Mucosa of stomach (tissue), 1 donor: ENCODE measurements around the gene GUCD1.

Experiments
- H3K27me3 ChIP-seq: one replicate; pipeline ENCODE4 v1.7.0; 2013; ENCODE audit warnings: mild to moderate bottlenecking, low read length; ENCODE audit not compliant: control insufficient read depth, insufficient read depth
- H3K36me3 ChIP-seq: one replicate; pipeline ENCODE4 v1.7.0; 2013; ENCODE audit warnings: low read length; ENCODE audit not compliant: control insufficient read depth, insufficient read depth
- H3K4me1 ChIP-seq: one replicate; pipeline ENCODE4 v1.7.0; 2013; ENCODE audit warnings: mild to moderate bottlenecking, low read length; ENCODE audit not compliant: control insufficient read depth, insufficient read depth
- H3K4me3 ChIP-seq: one replicate; pipeline ENCODE4 v1.7.0; 2013; ENCODE audit warnings: low read length
- H3K9ac ChIP-seq: one replicate; pipeline ENCODE4 v1.7.0; 2013; ENCODE audit warnings: mild to moderate bottlenecking, low read length, moderate library complexity
- H3K9me3 ChIP-seq: one replicate; pipeline ENCODE4 v1.7.0; 2013; ENCODE audit warnings: mild to moderate bottlenecking, low read length, moderate library complexity; ENCODE audit not compliant: control insufficient read depth
- donor health status: Pancreatic carcinoma.

The GUCD1 gene

DNA sequence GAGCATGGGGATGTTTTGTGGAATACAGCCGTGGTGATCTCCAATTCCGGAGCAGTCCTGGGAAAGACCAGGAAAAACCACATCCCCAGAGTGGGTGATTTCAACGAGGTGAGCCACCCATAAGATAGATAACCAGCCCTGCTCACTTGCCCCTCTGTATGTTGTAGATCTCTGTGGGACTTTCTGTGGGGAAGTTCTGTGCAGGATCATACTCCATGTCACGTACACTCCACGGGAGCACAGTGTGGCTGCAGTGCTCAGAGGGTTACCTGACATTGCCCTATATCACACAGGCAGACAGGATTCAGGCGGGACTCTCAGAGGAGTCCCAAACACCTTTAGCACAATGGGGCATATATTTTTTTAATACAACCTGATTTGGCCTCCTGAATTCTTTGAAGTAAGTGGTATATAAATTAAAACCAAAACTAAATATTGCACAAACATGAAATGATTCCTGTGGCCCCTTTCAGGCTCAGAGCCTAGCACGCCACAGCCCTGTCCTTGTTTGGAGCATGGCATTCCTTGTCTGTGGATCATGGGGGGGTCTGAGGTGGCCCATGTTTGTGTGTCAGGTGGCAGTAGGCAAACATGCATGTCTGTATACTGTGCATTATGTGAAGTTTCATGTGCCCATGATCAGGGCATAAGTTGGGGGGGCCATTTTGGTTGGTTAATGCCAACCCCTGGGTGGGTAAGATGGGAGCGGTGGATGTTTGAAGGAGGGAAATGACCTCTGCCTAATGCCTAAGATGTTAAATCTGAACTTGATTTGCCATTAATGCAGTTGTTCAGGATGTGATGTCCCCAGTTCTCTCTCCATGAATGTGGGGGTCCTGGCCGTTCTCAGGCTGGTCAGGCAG, 41.3 kb downstream of the GUCD1 start:
- peaks cover 7% of the 10 kb centered on the region for H3K27me3 ChIP-seq
- peaks cover 32% of the 10 kb centered on the region for H3K4me1 ChIP-seq
- no peaks in the 10 kb centered on the region for H3K36me3 ChIP-seq
- no peak overlapping the region for H3K4me3 ChIP-seq
- H3K9me3 ChIP-seq, result no peaks in the 10 kb centered on the region
- H3K9ac ChIP-seq, result no peak overlapping the region

DNA sequence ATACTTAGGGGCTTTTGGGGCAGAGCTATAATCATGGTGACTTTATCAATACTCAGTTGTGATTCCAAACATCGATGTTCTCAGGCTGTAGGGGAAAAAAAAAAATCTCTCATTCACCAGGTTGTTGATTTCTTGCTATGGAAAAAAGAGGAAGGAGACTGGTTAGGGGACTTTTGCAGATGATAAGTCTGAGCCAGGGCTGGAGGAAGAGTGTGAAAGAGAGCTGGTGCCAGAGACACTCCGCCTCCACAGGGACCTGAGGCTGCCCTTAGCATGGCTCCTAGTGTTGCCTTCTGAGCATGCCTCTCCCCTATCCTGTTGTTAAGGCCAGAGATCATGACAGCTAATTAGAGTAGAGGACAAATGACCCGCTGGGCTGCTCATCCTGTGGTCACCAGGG, 42.9 kb downstream of the GUCD1 start:
- peaks cover 7% of the 10 kb centered on the region for H3K27me3 ChIP-seq
- H3K36me3 ChIP-seq, result no peaks in the 10 kb centered on the region
- H3K4me1 ChIP-seq, result peaks cover 35% of the 10 kb centered on the region
- no peak overlapping the region for H3K4me3 ChIP-seq
- H3K9ac ChIP-seq, result no peak overlapping the region
- no peaks in the 10 kb centered on the region for H3K9me3 ChIP-seq

DNA sequence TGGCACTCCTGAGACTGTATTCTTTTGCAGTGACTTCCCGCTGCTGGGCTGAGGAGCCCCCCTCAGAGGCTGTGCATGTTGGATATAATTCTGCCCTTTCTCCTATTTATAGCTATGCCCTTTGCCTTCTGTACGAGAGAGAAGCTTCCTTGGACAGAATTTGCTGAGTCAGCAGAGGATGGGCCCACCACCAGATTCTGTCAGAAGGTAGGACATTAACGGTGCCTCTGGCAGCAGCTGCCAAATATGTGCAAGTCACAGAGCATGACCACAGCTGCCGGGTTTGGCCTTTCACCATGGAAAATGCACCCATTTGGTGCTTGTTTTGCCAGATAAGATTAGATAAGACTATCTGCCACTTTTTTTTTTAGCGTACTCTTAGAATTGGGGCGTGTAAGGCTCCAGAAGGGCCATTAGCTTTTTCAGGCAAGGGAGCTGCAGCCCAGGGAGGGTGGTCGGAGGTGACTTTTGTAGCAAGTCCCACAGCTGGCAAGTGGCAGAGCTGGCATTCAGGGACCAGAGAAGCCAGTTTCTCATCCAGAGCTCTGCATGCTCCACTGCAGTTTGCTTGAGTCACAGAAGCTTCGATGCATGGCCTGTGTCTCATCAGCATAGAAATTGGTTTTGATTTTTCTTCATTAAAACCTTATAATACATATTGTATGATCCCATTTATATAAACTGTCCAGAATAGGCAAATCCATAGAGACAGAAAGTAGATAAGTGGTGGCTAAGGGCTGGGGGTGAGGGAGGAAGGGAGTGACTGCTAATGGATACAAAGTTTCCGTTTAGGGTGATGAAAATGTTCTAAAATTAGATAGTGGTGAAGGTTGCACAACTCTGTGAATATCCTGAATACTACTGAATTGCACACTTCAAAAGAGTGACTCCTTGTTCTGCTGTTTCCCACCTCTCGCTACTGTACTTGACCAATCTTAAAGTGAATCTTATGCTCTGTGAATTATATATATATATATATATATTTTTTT, 44.0 kb downstream of the GUCD1 start:
- no peak overlapping the region for H3K4me3 ChIP-seq
- peaks cover 7% of the 10 kb centered on the region for H3K27me3 ChIP-seq
- peaks cover 45% of the 10 kb centered on the region for H3K4me1 ChIP-seq
- H3K9me3 ChIP-seq, result no peaks in the 10 kb centered on the region
- no peak overlapping the region for H3K9ac ChIP-seq
- no peaks in the 10 kb centered on the region for H3K36me3 ChIP-seq

DNA sequence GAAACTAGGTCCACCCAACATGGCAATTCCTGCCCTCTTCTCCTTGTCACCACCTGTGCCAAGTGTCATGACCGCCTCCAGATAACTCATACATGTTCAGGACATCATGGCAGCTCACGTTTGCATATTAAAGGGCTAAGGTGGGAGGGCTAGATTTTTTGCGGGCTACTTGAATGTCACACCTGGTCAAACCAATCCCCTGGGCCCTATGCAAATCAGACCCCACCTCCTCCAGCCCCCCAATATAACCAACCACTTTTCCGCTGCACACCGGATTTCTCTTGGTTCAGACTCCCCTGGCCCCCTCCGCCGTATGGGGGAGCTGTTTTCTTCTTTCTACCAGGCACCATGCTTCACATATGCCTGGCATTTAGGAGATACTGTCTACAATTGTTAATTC, 47.2 kb downstream of the GUCD1 start:
- H3K4me3 ChIP-seq, result no peak overlapping the region
- H3K9me3 ChIP-seq, result no peaks in the 10 kb centered on the region
- no peaks in the 10 kb centered on the region for H3K36me3 ChIP-seq
- no peak overlapping the region for H3K9ac ChIP-seq
- H3K4me1 ChIP-seq, result peaks cover 29% of the 10 kb centered on the region
- H3K27me3 ChIP-seq, result no peaks in the 10 kb centered on the region

DNA sequence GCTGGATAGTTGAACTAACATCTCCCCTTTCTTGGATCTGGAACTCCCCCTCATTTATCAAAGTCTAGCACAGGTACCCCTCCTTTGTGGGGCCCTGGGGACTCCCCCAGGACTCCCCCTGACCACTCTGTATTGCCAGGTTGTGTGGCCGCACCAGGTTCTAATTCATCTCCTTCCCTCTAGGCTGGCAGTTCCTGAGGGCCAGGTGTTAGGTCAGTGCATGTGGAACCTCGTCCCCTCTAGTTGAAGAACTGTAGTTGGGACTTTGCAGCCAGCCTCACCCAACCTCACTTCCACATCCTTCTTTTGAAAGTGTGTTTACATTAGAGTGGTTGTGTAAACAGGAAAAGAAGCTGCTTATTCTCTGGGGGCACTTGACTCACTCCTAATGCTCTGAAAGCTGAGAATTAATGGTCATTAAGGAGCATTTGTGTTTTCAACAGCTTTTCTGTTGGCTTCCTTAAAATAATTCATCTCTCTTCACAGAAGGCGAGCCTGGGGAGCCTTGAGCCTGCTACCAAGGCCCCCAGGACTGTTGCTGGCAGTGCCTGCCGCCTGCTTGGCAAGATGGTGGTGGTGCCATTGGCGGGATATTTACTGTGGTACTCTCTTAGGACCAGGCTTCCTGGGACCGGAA, 48.0 kb downstream of the GUCD1 start:
- Histone ChIP-seq H3K9me3 (no peaks in the 10 kb centered on the region), H3K36me3 (no peaks in the 10 kb centered on the region), H3K4me1 (peaks cover 26% of the 10 kb centered on the region), H3K4me3 (no peak overlapping the region), H3K9ac (no peak overlapping the region), H3K27me3 (no peaks in the 10 kb centered on the region)

DNA sequence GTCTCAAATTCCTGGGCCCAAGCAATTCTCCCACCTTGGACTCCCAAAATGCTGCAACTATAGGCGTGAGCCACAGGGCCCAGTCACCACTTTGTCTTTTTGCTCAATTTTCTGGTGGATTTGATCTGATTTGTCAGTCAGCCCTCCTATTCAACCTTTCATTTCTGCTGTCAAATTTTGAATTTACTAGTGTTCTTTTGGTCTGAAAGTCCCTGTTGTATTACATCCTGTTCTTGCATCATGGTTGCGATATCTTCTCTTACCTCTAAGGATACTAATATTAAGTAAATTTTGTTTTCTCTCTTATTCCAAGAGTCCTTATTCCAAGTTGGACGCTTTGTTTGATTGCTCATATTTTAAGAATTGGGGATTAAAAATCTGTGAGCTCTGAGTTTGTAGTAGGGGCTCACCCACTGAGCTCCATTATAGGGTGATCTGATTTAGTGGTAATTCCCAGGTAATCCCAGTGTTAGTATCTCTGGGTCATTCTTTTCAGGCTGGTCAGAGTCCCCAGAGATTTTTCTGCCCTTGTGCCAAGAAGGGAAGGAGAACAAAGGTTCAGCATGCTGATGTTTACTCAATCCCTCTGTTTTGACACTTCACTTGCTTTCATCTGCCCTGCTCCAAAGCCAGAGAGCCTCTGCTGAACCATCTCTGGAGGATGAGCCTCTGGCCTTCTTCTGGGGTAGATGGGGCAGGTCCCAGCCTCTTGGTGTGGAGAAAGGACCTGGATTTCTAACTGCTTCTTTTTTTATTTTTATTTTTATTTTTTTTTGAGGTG, 49.8 kb downstream of the GUCD1 start:
- Histone ChIP-seq H3K27me3 (no peaks in the 10 kb centered on the region), H3K4me3 (no peak overlapping the region), H3K9ac (no peak overlapping the region), H3K36me3 (no peaks in the 10 kb centered on the region), H3K9me3 (no peaks in the 10 kb centered on the region), H3K4me1 (peaks cover 13% of the 10 kb centered on the region)

DNA sequence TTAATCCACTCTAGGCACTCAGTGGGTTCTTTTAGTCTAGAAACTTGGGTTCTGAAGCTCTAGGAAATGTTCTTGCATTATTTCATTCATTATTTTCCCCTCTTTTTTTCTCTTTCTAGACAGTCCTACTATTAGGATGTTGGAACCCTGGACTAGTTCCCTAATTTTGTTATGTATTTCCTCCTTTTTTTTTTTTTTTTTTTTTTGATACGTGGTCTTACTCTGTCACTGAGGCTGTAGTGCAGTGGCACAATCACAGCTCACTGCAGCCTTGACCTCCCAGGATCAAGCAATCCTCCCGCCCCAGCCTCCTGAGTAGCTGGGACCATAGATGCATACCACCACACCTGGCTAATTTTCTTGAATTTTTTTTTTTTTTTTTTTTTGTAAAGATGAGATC, 50.4 kb downstream of the GUCD1 start:
- Histone ChIP-seq H3K4me3 (no peak overlapping the region), H3K27me3 (no peaks in the 10 kb centered on the region), H3K9me3 (no peaks in the 10 kb centered on the region), H3K4me1 (peaks cover 13% of the 10 kb centered on the region), H3K9ac (no peak overlapping the region), H3K36me3 (no peaks in the 10 kb centered on the region)

DNA sequence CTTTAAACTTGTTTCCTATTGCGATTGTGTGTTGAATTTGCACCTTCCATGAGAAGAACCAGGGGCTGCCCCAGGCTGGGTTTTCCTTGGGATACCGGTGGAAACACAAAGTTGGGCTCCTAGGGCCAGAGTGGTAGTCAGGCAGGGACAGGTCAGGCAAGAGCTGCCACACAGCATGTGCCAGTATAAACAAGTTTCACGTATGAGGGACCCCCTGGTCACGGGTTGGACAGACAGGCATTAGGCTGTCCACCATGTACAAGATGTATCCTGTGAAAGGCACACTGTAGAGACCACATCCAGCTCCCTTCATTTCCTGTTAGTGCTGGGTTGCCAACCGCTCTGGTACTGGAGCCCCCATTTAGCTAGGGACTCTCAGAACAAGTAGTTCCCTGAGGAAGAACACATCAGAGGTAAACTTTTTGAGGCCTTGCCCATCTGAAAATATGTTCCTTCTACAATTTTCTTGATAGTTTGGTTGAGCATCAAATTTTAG, 51.0 kb downstream of the GUCD1 start:
- no peak overlapping the region for H3K9ac ChIP-seq
- no peaks in the 10 kb centered on the region for H3K9me3 ChIP-seq
- H3K27me3 ChIP-seq, result no peaks in the 10 kb centered on the region
- H3K4me1 ChIP-seq, result peaks cover 13% of the 10 kb centered on the region
- no peaks in the 10 kb centered on the region for H3K36me3 ChIP-seq
- H3K4me3 ChIP-seq, result no peak overlapping the region

DNA sequence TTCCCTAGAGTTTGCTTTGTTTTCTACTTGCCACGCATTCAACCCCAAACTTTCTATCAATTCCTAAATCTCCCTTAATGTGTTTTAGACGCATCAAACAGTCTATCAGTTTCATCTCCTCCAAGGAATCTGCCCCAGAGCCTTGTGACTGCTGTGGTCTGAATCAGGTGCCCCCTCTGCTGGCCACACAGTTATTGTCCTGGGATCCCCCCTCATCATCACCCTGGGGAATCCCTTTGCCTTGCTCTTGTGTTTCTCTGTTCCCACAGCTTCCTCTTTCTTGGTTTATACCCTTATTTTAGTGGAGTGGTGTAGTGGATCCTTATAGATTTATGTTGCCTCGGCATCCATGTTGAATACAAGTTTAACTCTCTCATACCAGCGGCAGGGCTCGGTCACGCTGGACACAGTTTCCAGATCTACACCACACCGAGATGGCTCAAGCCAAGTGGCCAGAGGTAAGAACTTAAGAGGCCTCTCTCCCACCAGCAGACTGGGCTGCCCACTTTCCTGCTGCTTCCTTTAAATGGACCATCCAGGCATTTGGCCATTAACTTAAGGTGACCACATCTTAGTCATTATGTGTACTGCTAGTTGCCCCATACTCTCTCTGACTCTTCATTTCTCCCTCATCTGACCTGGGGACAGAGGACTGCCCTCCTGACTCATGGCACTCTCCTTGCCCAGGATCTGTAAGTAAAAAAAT, 51.6 kb downstream of the GUCD1 start:
- no peaks in the 10 kb centered on the region for H3K36me3 ChIP-seq
- no peaks in the 10 kb centered on the region for H3K27me3 ChIP-seq
- H3K9me3 ChIP-seq, result no peaks in the 10 kb centered on the region
- peaks cover 13% of the 10 kb centered on the region for H3K4me1 ChIP-seq
- H3K4me3 ChIP-seq, result no peak overlapping the region
- H3K9ac ChIP-seq, result no peak overlapping the region

DNA sequence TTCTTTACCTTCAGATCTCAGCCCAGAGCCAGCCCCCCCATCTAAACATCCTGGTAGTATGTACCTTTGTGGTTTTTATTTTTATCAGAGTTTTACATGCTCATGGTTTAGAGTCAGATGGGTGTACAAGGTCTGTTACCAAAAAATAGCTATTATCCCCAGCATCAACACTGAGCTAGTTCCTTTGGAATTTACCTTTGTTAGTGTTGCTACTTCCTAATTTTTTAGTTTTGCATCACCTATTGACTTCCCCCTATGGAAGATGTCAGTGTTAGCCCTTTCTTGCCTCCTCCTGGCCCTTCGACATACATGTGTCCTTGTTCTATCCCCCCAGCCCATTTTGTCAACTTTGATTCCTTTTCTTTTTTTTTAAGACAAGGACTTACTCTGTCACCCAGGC, 52.4 kb downstream of the GUCD1 start:
- Histone ChIP-seq H3K36me3 (no peaks in the 10 kb centered on the region), H3K9me3 (no peaks in the 10 kb centered on the region), H3K9ac (no peak overlapping the region), H3K4me3 (no peak overlapping the region), H3K4me1 (peaks cover 13% of the 10 kb centered on the region), H3K27me3 (no peaks in the 10 kb centered on the region)

DNA sequence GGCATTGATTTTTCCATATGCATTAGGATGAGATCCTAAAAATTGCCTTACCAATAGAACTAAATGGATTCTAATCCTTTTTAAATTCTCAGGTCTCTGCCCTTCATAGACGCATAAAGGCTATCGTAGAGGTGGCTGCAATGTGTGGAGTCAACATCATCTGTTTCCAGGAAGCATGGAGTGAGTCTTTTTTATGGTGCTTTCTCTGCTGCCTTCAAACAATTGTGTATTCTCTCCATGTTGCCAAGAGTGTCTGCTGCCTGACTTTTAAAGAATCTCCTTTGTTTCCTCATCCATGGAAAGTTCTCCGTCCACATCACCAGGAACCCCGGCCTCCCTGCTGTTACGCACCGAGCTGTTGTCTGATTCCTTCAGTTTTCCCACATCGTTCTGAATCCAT, 52.9 kb downstream of the GUCD1 start:
- Histone ChIP-seq H3K9ac (no peak overlapping the region), H3K27me3 (no peaks in the 10 kb centered on the region), H3K4me1 (peaks cover 10% of the 10 kb centered on the region), H3K36me3 (no peaks in the 10 kb centered on the region), H3K4me3 (no peak overlapping the region), H3K9me3 (no peaks in the 10 kb centered on the region)
